ENCODE results near the gene CHAT.

The CHAT gene

DNA sequence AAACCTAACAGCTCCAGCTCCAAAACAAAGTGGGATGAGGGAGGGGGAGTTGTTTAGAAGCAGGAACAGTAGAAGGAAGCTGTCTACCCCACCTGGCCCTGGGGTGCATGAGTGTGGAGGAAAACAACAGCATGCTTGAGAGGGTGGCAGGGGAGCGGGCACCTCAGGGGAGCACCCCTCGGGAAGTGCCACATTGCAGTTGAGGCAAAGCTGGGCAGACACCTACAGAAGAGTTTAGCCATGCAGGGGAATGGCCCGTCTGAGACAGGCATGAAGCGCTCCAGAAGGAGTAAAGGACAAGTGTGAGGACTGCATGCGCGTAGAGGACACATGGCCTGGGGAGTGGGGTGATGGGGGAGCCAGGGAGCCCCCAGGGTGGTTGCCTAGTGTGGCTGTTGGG is 18.1 kb downstream of the CHAT start:
- no peak for DNase-seq

DNA sequence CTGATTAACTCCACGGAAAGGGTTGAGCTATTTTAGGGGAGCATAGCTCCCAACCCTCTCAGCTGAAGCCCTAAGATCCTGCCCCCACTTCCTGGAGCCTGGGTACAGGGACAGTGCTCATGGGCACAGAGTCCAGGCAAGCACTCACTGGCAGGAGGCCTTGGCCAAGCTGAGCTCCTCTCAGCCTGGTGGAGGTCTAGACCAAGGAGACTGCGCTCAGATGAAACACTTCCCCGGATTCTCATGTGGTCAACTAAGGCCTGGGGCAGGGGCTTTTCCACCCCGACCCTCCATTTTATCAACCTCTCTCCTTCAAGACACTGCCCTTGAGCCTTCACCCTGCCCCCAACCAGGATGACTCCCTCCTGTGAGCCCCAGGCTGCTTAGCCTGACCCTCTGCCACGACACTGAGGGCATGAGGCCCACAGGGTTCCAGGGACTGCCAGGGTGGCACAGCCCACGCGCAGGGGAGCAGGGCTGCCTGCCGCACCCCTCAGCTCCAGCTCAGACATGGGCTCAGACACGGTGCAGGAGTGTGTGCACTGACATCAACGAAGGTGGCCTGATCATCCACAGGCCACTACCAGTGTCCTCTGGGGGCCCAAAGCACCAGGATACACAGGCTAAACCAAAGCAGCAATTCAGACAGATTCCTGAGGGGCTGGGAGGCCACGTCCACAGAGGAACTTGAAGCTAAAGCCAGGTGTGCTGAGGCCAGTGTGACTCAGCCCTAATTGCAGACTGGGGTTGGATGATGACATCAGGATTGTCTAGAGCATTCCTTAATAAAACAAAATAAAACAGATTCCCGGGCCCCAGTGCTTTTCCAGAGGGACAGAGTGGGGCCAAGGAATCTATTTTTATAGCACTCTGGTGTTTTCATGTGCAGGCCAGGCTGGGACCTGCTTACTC is 18.8 kb downstream of the CHAT start:
- DNase-seq, result no peak

DNA sequence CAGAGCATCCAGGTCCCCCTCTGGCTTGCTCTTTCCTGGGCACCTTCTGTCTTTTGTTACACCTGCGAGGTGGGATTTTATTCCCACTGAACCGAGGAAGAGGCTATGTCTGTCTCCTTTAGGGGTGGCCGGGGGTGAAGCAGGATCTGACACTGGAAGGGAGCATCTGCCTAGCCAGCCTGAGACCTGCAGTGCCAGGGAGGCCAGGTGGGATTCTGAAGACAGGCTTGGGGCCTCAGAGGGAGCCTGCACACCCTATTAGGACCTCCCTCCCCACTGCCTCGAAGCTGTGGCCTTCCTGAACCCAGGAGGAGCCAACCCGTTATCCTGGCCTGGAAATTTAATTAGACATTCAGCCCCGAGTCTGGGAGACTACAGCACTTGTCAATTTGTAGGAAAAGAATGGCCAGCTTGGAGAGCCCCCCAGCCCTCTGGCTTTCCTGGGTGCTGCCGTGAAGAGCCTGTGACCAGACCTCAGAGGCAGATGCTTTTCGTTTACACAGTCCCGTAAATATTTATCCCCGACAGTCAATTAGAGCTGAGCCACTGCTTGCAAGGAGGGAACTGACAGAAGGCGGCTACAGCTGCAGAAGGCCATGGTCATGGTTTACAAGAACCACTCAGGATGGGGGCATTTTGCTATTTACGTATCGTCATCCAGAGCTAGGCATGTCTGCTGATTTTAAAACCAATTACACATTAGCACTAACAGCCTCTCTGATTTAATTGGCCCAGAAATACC is 19.7 kb downstream of the CHAT start:
- no peak for DNase-seq

DNA sequence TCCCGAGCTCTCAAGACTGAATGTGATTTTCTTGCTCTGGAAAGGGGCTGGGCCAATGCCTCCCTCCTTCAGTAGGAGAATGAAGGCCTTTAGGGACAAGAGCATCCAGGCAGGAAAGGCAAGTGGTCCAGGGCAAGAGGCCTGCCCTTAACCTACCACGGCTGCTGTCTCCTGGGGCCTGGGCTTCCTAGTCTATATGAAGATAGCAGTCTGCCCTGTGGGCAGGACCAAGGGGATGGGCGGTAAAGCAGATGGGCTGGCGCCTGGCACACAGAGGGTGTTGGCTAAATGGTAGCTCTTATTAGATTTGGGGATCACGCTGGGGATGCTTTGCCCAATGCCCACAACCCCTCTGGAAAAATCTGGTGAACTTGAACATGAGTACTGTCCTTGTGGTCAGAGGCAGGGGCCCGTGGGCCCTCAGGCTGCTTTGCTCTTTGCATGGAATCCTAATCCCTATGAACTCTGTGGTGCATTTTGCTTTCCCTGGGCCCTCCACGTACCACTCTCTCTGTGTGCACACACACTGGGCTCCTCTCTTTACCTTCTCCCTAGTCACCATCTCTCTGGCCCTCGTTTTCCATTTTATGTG is 20.3 kb downstream of the CHAT start:
- DNase-seq, result no peak

DNA sequence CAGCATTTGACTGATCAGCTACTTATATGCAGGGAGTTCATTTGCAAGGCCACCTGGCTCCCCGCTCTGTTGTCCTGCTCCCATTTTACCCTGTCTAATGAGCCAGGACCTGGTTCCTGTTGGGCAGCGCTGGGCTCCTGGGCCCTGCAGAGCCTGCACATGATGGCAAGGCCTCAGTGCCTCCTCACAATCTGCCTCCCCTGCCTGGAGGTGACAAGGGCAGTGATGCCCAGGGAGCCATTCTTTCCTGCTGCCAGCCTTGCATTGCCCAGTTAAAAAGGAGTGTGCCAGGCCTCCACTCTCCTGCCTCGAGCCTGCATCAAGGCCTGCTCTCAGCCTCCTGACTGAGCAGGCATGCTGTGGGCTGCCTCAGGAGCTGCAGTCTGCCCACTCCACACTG is 28.5 kb downstream of the CHAT start:
- no peak for DNase-seq

DNA sequence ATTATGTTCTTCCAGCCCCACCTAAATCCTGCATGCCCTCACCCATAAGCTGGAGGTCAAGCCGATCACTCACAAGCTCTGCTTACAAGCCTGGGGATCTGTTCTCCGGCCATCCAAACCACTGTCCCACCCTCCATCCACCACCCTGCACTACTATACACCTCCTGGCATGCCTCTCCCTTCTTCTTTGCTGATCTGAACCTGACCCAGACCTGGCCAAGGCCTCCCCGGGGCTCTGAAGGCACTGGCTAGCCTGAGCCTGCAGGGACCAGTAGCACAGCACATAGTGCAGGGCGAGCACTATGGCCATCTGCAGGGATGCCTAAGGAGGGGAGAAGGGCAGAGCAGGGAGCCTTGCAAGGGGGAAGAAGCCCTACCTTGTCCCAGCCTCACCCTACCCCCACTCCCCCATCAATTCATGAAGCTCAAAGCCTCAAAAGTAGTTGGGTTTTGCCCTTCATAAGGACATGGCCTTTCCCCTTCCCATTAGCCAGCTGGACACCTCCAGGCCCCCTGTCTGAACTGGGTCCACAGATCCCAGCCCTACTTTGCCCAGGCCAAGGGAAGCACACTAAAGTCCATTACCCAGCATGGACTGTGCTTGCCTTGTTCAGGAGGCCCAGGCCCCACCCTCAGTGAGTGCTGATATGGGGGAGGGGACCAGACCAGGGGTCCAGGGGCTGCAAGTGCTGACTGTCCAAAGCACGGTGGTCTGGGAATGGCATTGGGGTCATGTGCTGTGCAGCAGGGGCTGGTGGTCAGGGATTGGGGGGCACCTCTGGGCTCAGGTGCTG is 29.6 kb downstream of the CHAT start:
- DNase-seq, result no peak

DNA sequence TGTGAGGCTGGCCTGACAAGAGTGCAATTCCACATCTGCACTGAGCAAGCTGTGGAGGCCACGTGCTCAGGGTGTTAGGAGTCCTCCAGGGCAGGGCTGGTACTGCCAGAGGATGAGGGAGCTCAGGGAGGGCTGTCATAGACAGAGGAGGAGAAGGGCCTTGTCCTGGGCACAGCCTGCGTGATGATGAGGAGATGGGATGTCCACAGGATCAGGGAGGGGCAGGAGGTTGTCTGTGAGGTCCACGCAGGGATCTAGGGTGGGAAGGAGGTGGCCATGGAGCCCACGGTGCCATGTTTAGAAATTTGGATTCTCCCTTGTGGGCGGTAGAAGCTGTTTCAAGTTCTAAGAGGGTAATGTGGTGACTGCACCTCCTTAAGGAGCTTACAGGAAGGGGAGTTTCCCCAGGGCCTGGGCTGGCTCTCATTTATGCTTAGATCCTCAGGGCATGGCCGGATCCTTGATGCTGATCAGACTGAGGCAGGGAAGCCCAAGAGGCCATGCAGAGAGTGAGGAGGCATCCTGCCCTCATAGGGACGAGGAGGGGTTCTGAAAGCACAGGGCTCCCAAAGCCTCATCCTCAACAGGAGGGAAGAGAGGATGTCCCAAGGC is 30.3 kb downstream of the CHAT start:
- no peak for DNase-seq

DNA sequence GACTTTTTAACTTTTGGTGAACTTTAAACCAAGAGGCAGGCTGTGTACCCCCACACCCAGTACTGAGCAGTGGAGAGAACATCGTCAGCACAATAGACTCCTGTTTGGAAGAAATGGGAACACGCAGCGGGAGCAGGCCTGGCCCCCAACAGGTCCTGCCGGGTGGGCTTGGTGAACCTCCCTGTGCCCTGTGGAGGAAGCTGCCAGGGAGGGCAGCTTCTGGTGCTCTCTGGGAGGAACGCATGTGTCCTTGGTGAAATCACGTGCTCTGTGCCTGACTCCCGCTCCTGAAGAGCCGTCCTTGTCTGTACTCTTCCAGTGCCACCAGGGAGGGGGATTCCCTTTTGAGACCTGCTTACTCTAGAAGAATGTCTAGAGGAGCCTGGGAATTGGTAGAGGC is 31.6 kb downstream of the CHAT start:
- no peak for DNase-seq

DNA sequence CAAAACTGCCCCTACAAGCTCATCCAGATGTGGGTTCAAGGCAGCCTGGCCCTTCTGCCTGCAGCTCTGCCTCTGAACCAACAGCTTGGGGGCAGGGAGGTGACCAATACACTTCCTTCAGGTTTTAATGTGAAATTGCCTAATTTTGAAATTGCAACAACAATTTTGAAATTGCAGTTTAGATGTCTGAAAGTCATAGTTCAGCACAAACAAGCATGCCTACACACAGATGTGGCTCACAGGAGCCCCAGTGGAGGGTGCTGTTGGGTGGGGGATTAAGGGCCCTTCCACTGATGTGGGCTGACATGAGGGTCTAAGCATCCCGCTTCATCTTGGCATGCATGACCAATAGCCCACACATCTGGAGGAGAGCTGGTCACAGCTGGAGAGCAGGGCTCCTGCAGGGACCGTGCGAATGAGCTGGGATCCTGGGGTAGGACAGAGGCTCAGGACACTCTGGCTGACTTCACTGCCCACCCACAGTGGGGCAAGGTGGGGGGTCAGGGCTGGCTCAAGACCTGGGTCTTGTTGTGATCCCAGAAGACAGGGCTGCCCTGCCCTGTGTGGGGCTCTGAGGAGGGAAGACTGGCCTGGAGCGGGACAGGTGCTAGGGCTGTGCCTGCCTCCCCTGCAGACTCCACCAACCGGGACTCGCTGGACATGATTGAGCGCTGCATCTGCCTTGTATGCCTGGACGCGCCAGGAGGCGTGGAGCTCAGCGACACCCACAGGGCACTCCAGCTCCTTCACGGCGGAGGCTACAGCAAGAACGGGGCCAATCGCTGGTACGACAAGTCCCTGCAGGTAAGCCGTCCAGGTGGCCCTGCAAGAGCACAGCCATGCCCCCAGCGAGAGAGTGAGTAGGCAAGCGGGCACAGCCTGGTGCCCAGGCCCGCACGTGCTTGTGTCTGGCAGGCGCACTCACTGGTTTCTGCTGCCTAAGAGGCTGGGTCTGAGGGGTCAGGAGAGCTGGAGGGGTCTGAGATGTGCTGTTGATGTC is 32.3 kb downstream of the CHAT start:
- no peak for DNase-seq

DNA sequence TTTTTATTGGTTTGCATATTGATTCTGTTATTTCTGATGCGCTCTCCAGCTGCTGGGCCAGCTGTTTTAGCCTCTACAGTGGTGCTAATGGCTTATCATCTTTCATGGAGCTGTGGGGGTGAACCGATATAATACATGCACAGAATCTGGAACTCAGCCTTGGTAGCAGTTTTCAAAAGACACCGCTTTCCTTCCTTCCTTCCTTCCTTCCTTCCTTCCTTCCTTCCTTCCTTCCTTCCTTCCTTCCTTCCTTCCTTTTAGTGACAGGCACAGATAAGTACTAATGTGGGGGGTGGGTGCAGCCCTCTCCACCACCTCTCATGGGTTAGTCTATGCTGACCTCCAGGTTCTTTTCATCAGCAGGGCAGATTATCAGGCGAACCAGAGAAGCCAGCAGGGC is 33.7 kb downstream of the CHAT start:
- no peak for DNase-seq

DNA sequence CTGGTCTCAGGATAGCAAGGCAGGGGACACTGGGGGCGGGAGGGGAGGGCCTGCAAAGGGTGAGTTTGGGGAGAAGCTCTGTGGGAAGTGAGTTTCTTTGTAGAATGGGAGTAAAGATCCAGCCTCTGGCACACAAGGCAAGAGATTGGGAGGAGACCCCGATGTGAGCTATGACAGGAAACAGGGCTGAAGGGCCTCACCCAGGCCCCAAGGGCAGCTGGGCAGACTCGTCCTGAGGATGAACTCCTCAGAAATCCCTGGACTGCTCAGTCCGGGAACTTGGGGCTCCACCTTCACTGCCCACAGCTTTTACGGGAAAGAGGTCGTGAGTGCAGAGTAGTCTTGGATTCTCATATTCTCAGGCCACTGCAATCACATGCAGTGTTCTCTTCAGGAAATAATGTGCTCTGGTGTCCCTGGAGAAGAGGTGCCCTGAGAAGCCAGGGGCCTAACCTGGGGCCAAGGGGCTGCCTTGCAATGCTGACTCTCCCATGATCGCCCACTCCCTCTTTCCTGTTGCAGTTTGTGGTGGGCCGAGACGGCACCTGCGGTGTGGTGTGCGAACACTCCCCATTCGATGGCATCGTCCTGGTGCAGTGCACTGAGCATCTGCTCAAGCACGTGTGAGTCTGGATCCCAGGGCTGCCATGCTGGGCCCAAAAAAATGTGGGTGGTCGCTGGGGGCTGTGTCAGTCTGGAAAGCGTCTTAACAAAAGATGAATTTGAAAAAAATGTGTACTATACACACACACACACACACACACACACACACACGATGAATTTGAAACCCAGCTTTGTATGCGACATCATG is 34.4 kb downstream of the CHAT start:
- no peak for DNase-seq

DNA sequence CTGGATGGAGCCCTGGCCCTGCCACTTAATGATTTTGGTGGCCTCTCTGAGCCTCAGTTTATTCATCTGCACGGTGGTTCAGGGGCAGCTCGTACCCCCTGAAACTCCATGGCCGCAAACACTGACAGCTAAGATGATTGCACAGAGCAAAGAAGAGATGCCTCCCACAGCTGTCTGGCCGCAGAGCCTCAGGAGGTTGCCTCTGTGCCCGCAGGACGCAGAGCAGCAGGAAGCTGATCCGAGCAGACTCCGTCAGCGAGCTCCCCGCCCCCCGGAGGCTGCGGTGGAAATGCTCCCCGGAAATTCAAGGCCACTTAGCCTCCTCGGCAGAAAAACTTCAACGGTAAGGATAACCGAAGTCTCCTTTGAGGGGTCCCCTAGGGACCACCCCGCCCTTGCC is 35.5 kb downstream of the CHAT start:
- no peak for DNase-seq

DNA sequence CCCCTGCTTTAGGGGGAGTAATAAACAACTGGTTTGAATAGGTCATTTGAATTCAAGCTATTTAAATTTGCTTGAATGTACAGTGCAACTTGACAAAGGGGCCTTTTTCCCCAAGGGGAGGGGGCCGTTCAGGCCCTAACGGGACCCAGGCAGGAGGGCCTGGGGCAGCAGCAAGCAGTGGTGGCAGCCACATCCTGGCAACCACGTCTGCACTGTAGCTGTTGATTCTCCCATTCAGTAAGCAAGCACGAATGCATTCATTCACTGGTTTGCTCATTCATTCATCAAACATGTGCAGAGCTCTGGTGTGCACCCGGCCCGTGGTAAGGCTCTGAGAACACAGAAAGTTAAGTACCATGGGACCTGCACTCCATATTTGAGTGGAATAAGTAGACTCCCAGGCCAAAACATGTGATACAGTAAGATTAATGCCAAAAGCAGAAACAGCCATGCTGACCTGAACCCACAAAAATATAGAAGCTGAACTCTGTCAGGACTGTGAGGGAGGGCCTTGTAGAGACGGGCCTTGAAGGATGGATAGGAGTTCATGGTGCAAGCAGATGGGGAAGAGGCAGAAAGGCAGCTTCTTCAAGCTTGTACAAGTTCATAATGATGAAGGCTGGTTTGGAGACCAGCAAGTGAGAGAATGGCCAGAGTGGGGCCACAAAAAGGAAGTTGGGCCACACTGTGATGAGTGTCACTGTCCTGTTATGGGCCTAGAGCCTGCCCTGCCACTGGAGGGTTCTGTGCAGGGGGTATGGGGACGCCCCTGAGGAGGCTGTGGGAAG is 36.3 kb downstream of the CHAT start:
- no peak for DNase-seq

DNA sequence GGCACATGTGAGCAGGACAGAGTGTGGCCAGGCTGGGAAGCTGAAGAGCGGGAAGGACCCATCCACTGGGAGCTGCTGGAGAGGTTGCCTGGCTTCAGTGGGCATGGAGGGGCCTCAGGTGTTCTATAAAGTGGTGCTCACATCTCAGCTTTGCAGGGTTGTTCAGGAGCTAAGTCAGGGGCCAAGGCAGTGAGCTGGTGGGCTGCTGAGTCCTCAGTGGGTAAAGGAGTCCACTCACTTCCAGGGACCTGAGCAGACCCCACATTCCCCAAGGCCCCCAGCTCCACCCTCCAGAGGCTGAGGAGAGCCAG is 36.8 kb downstream of the CHAT start:
- DNase-seq, result no peak

DNA sequence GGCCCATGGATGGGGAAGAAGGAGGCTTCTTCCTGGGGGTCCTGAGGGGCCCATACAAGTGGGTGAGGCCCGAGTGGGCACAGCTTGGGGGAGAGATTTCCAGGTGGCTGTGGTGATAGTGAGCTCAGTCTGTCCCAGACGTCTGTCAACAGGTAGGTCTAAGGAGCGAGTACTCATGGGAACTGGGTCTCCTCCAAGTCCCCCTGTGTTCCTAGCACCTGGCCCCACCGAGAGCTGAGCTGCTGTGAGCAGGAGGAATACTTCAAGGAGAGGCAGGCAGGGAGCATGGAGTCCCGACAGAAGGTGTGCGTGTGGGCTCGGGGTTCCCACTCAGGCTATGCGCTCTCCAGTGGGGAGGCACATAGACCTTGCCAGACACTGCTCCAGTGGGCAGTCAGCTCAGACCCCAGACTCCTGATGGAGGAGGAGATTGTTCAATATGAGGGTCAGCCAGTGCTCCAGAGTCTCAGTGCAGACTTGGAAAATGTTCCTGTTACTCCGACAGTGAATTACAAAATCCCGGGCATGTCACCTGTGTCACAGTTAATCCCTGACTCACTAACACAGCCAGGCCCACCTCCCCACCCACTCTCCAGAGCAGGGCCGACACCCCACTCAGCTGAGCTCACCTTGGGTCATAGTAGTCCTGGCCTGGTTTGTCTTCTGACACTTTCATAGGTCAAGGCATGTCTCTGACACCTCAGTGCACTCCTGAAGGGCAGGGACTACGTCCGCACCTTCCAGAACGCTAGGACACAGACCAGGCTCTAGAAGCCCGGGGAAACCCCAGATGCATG is 37.4 kb downstream of the CHAT start:
- DNase-seq, result no peak

DNA sequence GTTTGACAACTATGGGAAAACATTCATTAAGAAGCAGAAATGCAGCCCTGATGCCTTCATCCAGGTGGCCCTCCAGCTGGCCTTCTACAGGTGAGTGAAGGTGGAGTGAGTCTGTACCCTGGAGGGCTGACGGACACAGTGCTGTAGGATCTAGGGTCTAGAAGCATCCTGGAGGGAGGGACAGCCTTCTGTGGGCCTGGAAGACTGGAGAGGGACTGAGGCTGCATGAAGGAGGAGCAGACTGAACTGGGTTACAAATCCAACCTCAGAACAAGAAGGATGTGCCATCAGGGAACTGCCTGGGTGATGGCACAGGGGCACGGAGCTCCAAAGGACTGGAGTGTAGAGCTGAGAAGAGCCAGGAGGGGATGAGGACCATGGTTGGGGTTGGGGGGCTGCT is 38.1 kb downstream of the CHAT start:
- no peak for DNase-seq

DNA sequence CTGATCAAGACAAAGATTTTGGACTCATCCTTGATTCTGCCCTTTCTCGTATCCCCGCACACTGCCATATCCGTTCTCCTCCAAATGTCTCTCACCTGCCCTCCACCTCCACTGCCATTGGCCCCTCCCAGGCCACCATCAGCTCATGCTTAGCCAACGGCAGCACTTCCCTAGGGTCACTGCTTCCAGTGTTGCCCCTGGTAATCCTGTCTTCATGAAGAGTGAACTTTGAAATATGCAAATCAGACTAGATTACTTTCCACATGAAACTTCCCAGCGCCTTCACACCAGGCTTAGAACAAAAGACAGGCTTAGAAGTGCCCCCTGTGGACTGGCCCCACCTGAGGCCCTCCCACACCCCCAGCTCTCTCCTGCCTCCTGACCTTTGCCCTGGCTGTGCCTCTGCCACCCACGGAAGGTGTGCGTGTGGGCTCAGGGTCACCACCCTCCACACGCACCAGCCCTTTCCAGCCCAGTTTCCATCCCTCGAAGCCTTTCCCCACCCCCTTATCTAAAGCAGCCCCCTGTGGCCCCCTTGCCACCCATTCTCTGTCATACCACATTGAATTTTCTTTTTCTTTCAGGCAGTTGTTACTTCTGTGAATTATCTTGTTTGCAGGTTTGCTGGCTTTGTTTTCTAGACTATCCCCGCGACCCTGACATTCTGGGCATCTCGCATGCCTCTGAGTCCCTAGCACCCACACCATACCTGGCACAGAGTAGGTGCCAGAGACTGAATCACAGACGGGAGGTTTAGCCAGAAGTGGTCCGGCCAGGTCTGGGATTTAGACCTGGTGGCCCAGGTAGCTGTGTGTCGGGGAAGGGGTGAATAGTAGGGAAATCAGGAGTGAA is 38.8 kb downstream of the CHAT start:
- no peak for DNase-seq

All from effector CD4-positive, alpha-beta T cell (primary cell).